H9 (cell line): ENCODE results near the gene STK35. TPM values are rescaled to one million over a fixed set of nuclear protein-coding genes. Genes with fewer than 3 reads are reported as not detected.

Source experiments
- DNase-seq: peaks from one replicate; pipeline ENCODE4 v3.0.0-alpha.2; 2017
- H2AFZ ChIP-seq: one replicate; pipeline ENCODE4 v1.6.1; 2013; ENCODE audit warnings: mild to moderate bottlenecking, low read length, control low read depth, moderate library complexity
- H2AK5ac ChIP-seq: 2 replicates; pipeline ENCODE4 v1.6.1; 2013; ENCODE audit warnings: low read length, control low read depth, mixed read lengths; ENCODE audit not compliant: insufficient read length
- H2BK120ac ChIP-seq: one replicate; pipeline ENCODE4 v1.6.1; 2013; ENCODE audit warnings: low read depth, mild to moderate bottlenecking, low read length, control low read depth, inconsistent platforms; ENCODE audit not compliant: poor library complexity, severe bottlenecking
- H2BK12ac ChIP-seq: 2 replicates; pipeline ENCODE4 v1.6.1; 2013; ENCODE audit warnings: low read length, control low read depth, mixed read lengths, low read depth; ENCODE audit not compliant: insufficient read length
- H2BK15ac ChIP-seq: 2 replicates; pipeline ENCODE4 v1.6.1; 2013; ENCODE audit warnings: low read depth, low read length, control low read depth
- H2BK20ac ChIP-seq: one replicate; pipeline ENCODE4 v1.6.1; 2013; ENCODE audit warnings: low read depth, mild to moderate bottlenecking, low read length, control low read depth, inconsistent platforms; ENCODE audit not compliant: poor library complexity, severe bottlenecking
- H2BK5ac ChIP-seq: 2 replicates; pipeline ENCODE4 v1.6.1; 2013; ENCODE audit warnings: low read length, control low read depth, mixed read lengths; ENCODE audit not compliant: insufficient read length
- H3K14ac ChIP-seq: 2 replicates; pipeline ENCODE4 v1.6.1; 2013; ENCODE audit warnings: low read length, control low read depth; ENCODE audit not compliant: insufficient read depth
- H3K18ac ChIP-seq: 2 replicates; pipeline ENCODE4 v1.6.1; 2013; ENCODE audit warnings: low read depth, mild to moderate bottlenecking, mixed read lengths, low read length, control low read depth; ENCODE audit not compliant: insufficient read length
- H3K23ac ChIP-seq: 2 replicates; pipeline ENCODE4 v1.6.1; 2013; ENCODE audit warnings: low read length, control low read depth, mixed read lengths, low read depth; ENCODE audit not compliant: insufficient read length
- H3K23me2 ChIP-seq: 2 replicates; pipeline ENCODE4 v1.6.1; 2013; ENCODE audit warnings: low read depth, mild to moderate bottlenecking, mixed read lengths, low read length, control low read depth; ENCODE audit not compliant: insufficient read length, poor library complexity, severe bottlenecking
- H3K27ac ChIP-seq: 2 replicates; pipeline ENCODE4 v1.5.1; 2013; ENCODE audit warnings: low read length, control low read depth, mixed read lengths, low read depth; ENCODE audit not compliant: insufficient read length
- H3K27me3 ChIP-seq: 2 replicates; pipeline ENCODE4 v1.6.1; 2013; ENCODE audit warnings: low read length, control low read depth, inconsistent platforms; ENCODE audit not compliant: insufficient read depth
- H3K4ac ChIP-seq: 2 replicates; pipeline ENCODE4 v1.6.1; 2013; ENCODE audit warnings: low read depth, mild to moderate bottlenecking, control low read depth, inconsistent platforms, low read length, moderate library complexity
- H3K4me1 ChIP-seq: 2 replicates; pipeline ENCODE4 v1.6.1; 2013; ENCODE audit warnings: low read length, control low read depth, inconsistent platforms; ENCODE audit not compliant: insufficient read depth
- H3K4me2 ChIP-seq: 2 replicates; pipeline ENCODE4 v1.6.1; 2013; ENCODE audit warnings: low read length, control low read depth, mixed read lengths; ENCODE audit not compliant: insufficient read length, insufficient read depth
- H3K56ac ChIP-seq: 2 replicates; pipeline ENCODE4 v1.6.1; 2013; ENCODE audit warnings: low read depth, mild to moderate bottlenecking, mixed read lengths, low read length, control low read depth; ENCODE audit not compliant: insufficient read length
- H3K79me1 ChIP-seq: 2 replicates; pipeline ENCODE4 v1.6.1; 2013; ENCODE audit warnings: low read depth, mild to moderate bottlenecking, moderate library complexity, low read length, control low read depth, inconsistent platforms; ENCODE audit not compliant: insufficient read depth, poor library complexity, severe bottlenecking
- H3K79me2 ChIP-seq: 2 replicates; pipeline ENCODE4 v1.6.1; 2013; ENCODE audit warnings: low read length, control low read depth, inconsistent platforms; ENCODE audit not compliant: insufficient read depth
- H3K9ac ChIP-seq: 2 replicates; pipeline ENCODE4 v1.6.1; 2013; ENCODE audit warnings: low read length, control low read depth, mixed read lengths; ENCODE audit not compliant: insufficient read length; ENCODE audit errors: extremely low read depth
- H3K9me3 ChIP-seq: one replicate; pipeline ENCODE4 v1.6.1; 2013; ENCODE audit warnings: low read depth, low read length, inconsistent platforms; ENCODE audit not compliant: control insufficient read depth
- H3T11ph ChIP-seq: one replicate; pipeline ENCODE4 v1.6.1; 2013; ENCODE audit warnings: mild to moderate bottlenecking, low read length, control low read depth, inconsistent platforms
- H4K20me1 ChIP-seq: one replicate; pipeline ENCODE4 v1.6.1; 2013; ENCODE audit not compliant: control insufficient read depth, insufficient read length, insufficient read depth
- H4K5ac ChIP-seq: 2 replicates; pipeline ENCODE4 v1.6.1; 2013; ENCODE audit warnings: low read depth, mild to moderate bottlenecking, mixed read lengths, low read length, control low read depth; ENCODE audit not compliant: insufficient read length
- H4K8ac ChIP-seq: replicated peaks from 2 replicates; pipeline ENCODE4 v1.6.1; 2013; ENCODE audit warnings: low read length, control low read depth, mixed read lengths, low read depth; ENCODE audit not compliant: insufficient read length
- H4K91ac ChIP-seq: 2 replicates; pipeline ENCODE4 v1.6.1; 2013; ENCODE audit warnings: low read depth, mild to moderate bottlenecking, moderate library complexity, mixed read lengths, low read length, control low read depth; ENCODE audit not compliant: insufficient read length
- H3K27ac Mint-ChIP-seq, 3 experiments: 2 replicates in 2 of 3; 3 replicates in 1 of 3; pipeline ENCODE4 v1.8.0; 2020 to 2021; ENCODE audit warnings: mixed read lengths in 3 of 3, mild to moderate bottlenecking in 1 of 3, moderate library complexity in 1 of 3
- H3K27me3 Mint-ChIP-seq: 2 replicates; pipeline ENCODE4 v1.8.0; 2021; ENCODE audit warnings: low read depth, mild to moderate bottlenecking, moderate library complexity, mixed read lengths
- H3K36me3 Mint-ChIP-seq, 3 experiments: 2 replicates in 2 of 3; 3 replicates in 1 of 3; pipeline ENCODE4 v1.8.0; 2020 to 2021; ENCODE audit warnings: low read depth in 3 of 3, mixed read lengths in 3 of 3; ENCODE audit not compliant: insufficient read depth in 1 of 3
- H3K4me1 Mint-ChIP-seq, 2 experiments: 2 replicates each; pipeline ENCODE4 v1.8.0; 2020; ENCODE audit warnings: mixed read lengths in 2 of 2
- H3K4me3 Mint-ChIP-seq, 2 experiments: 2 replicates in 1 of 2; 3 replicates in 1 of 2; pipeline ENCODE4 v1.8.0; 2020 to 2021; ENCODE audit warnings: mild to moderate bottlenecking in 2 of 2, mixed read lengths in 2 of 2, moderate library complexity in 1 of 2
- H3K9me3 Mint-ChIP-seq, 2 experiments: 2 replicates in 1 of 2; 3 replicates in 1 of 2; pipeline ENCODE4 v1.8.0; 2020; ENCODE audit warnings: mild to moderate bottlenecking in 2 of 2, mixed read lengths in 2 of 2, moderate library complexity in 1 of 2
- WGBS: extraction: QIAGEN DNeasy Blood & Tissue Kit; methylation state at CpG from one replicate; pipeline ENCODE4 v1.1.7; 2013; ENCODE audit warnings: missing lambda C conversion rate, low lambda C conversion rate, mixed read lengths; ENCODE audit not compliant: insufficient read length; ENCODE audit errors: extremely low coverage; 5-methylcytosine and 5-hydroxymethylcytosine counted together
- total RNA-seq: library from RNA; stranded (reverse); gene quantifications from 2 replicates; pipeline ENCODE4 v1.2.1, GENCODE V29; 2021
- TF ChIP-seq, protein P1 (sequence below): fragments of 200-600 bp; sonication (generic); conservative IDR thresholded peaks from 3 replicates; pipeline ENCODE4 v1.8.0; 2021; ENCODE audit warnings: antibody characterized with exemption, mild to moderate bottlenecking

Gene STK35
- total RNA-seq, 1 experiment from 2014 or later: 66.2 TPM

DNA sequence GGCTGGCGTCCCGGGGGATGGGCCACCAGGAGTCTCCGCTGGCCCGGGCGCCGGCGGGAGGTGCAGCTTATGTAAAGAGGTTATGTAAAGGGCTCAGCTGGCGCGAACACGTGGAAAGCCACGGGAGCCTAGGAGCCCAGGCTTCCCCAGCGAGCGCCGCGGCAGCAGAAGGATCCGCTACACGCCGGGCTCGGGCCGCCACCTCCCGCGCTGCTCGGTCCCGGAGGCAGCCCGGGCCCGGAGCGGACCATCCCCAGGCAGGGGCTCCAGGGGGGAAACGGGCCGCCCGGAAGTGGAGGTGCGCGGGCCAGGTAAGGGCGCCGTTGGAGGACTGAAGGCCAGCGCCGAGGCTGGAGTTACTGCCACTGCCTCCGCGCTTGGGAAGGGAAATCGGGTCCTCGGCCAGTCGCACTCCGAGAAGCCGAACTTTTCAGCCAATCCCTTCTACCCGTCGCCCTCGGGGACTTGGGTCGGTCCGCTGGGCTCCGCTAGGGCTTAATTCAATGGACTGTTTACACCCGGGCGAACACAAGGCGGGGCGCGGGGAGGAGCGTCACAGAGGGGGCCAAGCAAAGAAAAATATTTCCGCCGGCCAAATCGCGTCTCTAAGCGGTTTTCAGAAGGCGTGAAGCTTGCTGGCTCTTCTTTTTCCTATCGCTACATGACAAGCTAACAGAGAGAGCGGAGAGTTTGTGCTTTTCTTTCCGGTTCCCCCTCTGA is 398 bp downstream of the STK35 start:
- peak overlapping the region; percentile 92 for H3K27ac ChIP-seq
- H3K4me3 Mint-ChIP-seq: peak overlapping the region; percentile 87 to 91
- H3K4me1 Mint-ChIP-seq: peaks cover 42 to 45% of the 10 kb centered on the region in 2 experiments
- H2BK5ac ChIP-seq: peak overlapping the region; percentile 98
- no peaks in the 10 kb centered on the region for H3K9me3 ChIP-seq
- H4K20me1 ChIP-seq: no peaks in the 10 kb centered on the region
- peaks cover 7% of the 10 kb centered on the region; the same call in 1 of the 2 replicates for H3K79me2 ChIP-seq
- no peak overlapping the region for H3K23ac ChIP-seq
- peak overlapping the region; percentile 99 for H3K18ac ChIP-seq
- no peaks in the 10 kb centered on the region for H3K79me1 ChIP-seq
- no peak overlapping the region for H2AFZ ChIP-seq
- H3K4me2 ChIP-seq: peak overlapping the region; percentile 93
- TF ChIP-seq, protein P1, sequence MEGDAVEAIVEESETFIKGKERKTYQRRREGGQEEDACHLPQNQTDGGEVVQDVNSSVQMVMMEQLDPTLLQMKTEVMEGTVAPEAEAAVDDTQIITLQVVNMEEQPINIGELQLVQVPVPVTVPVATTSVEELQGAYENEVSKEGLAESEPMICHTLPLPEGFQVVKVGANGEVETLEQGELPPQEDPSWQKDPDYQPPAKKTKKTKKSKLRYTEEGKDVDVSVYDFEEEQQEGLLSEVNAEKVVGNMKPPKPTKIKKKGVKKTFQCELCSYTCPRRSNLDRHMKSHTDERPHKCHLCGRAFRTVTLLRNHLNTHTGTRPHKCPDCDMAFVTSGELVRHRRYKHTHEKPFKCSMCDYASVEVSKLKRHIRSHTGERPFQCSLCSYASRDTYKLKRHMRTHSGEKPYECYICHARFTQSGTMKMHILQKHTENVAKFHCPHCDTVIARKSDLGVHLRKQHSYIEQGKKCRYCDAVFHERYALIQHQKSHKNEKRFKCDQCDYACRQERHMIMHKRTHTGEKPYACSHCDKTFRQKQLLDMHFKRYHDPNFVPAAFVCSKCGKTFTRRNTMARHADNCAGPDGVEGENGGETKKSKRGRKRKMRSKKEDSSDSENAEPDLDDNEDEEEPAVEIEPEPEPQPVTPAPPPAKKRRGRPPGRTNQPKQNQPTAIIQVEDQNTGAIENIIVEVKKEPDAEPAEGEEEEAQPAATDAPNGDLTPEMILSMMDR: no peak
- H3K4ac ChIP-seq: no peak overlapping the region; the same call in 1 of the 2 replicates
- no CpG with 5 or more reads among the region's 64 CpGs for WGBS
- H3K14ac ChIP-seq: peak overlapping the region; percentile 99
- peaks cover 0 to 3% of the 10 kb centered on the region in 2 experiments; a peak in 2 of 5 replicates for H3K9me3 Mint-ChIP-seq
- H3K9ac ChIP-seq: peak overlapping the region; percentile 99
- peaks cover 12 to 30% (median 20%) of the 10 kb centered on the region in 3 experiments; a peak in 6 of 7 replicates for H3K36me3 Mint-ChIP-seq
- peaks cover 2% of the 10 kb centered on the region; the same call in 1 of the 2 replicates for H3K27me3 Mint-ChIP-seq
- peak overlapping the region; percentile 92 for H2BK12ac ChIP-seq
- no peaks in the 10 kb centered on the region for H3K4me1 ChIP-seq
- H3T11ph ChIP-seq: no peak overlapping the region
- H4K91ac ChIP-seq: peak overlapping the region; percentile 3
- H3K27ac Mint-ChIP-seq: peak overlapping the region; percentile 100
- H2BK15ac ChIP-seq: no peak overlapping the region
- H4K8ac ChIP-seq: no peak overlapping the region
- H3K27me3 ChIP-seq: no peaks in the 10 kb centered on the region
- DNase-seq: peak; percentile 92
- no peak overlapping the region for H3K56ac ChIP-seq
- H2AK5ac ChIP-seq: no peak overlapping the region
- peak overlapping the region; percentile 81 for H4K5ac ChIP-seq
- H3K23me2 ChIP-seq: peaks cover 20% of the 10 kb centered on the region
- H2BK120ac ChIP-seq: no peak overlapping the region
- H2BK20ac ChIP-seq: no peak overlapping the region
